PC-9 (cell line): ENCODE measurements around the gene OSBPL10.

ENCODE experiments used
- CTCF ChIP-seq: fragments of 200-600 bp; sonication (generic); conservative IDR thresholded peaks from 2 replicates; pipeline ENCODE4 v1.6.1; 2017; ENCODE audit warnings: mixed run types, antibody characterized with exemption, mild to moderate bottlenecking, moderate library complexity
- EZH2 ChIP-seq: fragments of 200-600 bp; sonication (generic); IDR thresholded peaks from 2 replicates; pipeline ENCODE4 v1.8.0; 2017; ENCODE audit warnings: antibody characterized with exemption, low read depth

DNA sequence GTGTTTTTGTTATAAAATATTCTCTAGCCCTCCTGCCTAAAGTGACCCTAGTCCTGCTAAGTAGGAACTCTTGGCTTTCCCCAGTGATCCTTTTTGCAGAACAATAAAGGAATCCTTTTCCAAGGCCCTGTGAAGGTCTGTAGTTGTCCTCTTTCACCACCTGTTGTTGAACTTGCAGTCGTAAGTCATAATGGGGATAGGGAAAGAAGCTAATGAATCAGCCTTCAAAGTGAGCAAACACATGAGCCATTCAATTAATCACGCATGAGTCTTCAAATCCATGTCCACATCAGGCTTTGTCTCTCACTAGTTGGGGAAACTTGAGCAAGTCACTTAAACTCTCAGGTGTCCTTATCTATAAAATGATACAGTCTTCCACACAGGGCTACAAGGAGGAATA lies 28.0 kb upstream of the OSBPL10 start:
- no peak for TF ChIP-seq CTCF
- TF ChIP-seq EZH2, result no peak
